Neuronal stem cell (in vitro differentiated cells): ENCODE results near the gene TNNI2.

Source experiments
- DNase-seq: peaks from one replicate; pipeline ENCODE4 v3.0.0-alpha.2; 2013; ENCODE audit warnings: low spot score
- H2AFZ ChIP-seq: one replicate; pipeline ENCODE4 v1.6.1; 2013; ENCODE audit warnings: mild to moderate bottlenecking, low read length, inconsistent platforms
- H2AK5ac ChIP-seq: 2 replicates; pipeline ENCODE4 v1.6.1; 2013; ENCODE audit warnings: low read depth, mild to moderate bottlenecking, inconsistent platforms, low read length, moderate library complexity, mixed read lengths
- H2BK120ac ChIP-seq: 2 replicates; pipeline ENCODE4 v1.6.1; 2013; ENCODE audit warnings: low read depth, mild to moderate bottlenecking, inconsistent platforms, low read length, moderate library complexity, mixed read lengths
- H2BK12ac ChIP-seq: one replicate; pipeline ENCODE4 v1.6.1; 2013; ENCODE audit warnings: low read length, inconsistent platforms
- H2BK15ac ChIP-seq: 2 replicates; pipeline ENCODE4 v1.6.1; 2013; ENCODE audit warnings: mild to moderate bottlenecking, low read length, inconsistent platforms, mixed read lengths
- H2BK5ac ChIP-seq: one replicate; pipeline ENCODE4 v1.6.1; 2013; ENCODE audit warnings: inconsistent platforms, mild to moderate bottlenecking, low read length, moderate library complexity
- H3K14ac ChIP-seq: one replicate; pipeline ENCODE4 v1.6.1; 2013; ENCODE audit warnings: low read length, inconsistent platforms
- H3K18ac ChIP-seq: 2 replicates; pipeline ENCODE4 v1.6.1; 2013; ENCODE audit warnings: low read length, inconsistent platforms
- H3K23ac ChIP-seq: 2 replicates; pipeline ENCODE4 v1.6.1; 2013; ENCODE audit warnings: low read depth, mild to moderate bottlenecking, mixed read lengths, low read length, inconsistent platforms; ENCODE audit not compliant: poor library complexity
- H3K27ac ChIP-seq: replicated peaks from 3 replicates; pipeline ENCODE4 v1.5.1; 2013; ENCODE audit warnings: low read length, inconsistent platforms
- H3K27me3 ChIP-seq, 3 experiments: 2 replicates each; pipeline ENCODE4 v1.6.1; 2013; ENCODE audit warnings: low read length in 3 of 3, mild to moderate bottlenecking in 2 of 3, inconsistent platforms in 1 of 3, low read depth in 1 of 3, mixed read lengths in 1 of 3, moderate library complexity in 1 of 3; ENCODE audit not compliant: control insufficient read depth in 3 of 3, insufficient read depth in 3 of 3
- H3K36me3 ChIP-seq, 2 donors: replicated peaks in 1 of 2; 2 replicates each; pipeline ENCODE4 v1.6.1; 2013; ENCODE audit warnings: low read length in 2 of 2; ENCODE audit not compliant: control insufficient read depth in 2 of 2, insufficient read depth in 2 of 2
- H3K4ac ChIP-seq: 2 replicates; pipeline ENCODE4 v1.6.1; 2013; ENCODE audit warnings: inconsistent platforms, mild to moderate bottlenecking, low read length, moderate library complexity
- H3K4me1 ChIP-seq, 2 donors: 1 replicate in 1 of 2; 2 replicates in 1 of 2; pipeline ENCODE4 v1.6.1; 2013; ENCODE audit warnings: low read length in 2 of 2, low read depth in 1 of 2; ENCODE audit not compliant: control insufficient read depth in 2 of 2, insufficient read depth in 1 of 2
- H3K4me2 ChIP-seq: one replicate; pipeline ENCODE4 v1.6.1; 2013; ENCODE audit warnings: mild to moderate bottlenecking, low read length, inconsistent platforms; ENCODE audit not compliant: insufficient read depth, poor library complexity, severe bottlenecking
- H3K4me3 ChIP-seq, 2 donors: 2 replicates each; pipeline ENCODE4 v1.5.1; 2013; ENCODE audit warnings: low read length in 2 of 2, mild to moderate bottlenecking in 2 of 2, inconsistent platforms in 1 of 2, moderate library complexity in 1 of 2
- H3K79me1 ChIP-seq: one replicate; pipeline ENCODE4 v1.6.1; 2013; ENCODE audit warnings: low read depth, mild to moderate bottlenecking, inconsistent platforms, low read length, moderate library complexity
- H3K9ac ChIP-seq: one replicate; pipeline ENCODE4 v1.6.1; 2013; ENCODE audit warnings: mild to moderate bottlenecking, low read depth, low read length, inconsistent platforms; ENCODE audit not compliant: poor library complexity
- H3K9me3 ChIP-seq, 2 donors: replicated peaks in 1 of 2; 2 replicates each; pipeline versions ENCODE3 to v1.6.1; 2013; ENCODE audit warnings: low read length in 2 of 2, mild to moderate bottlenecking in 2 of 2, inconsistent platforms in 1 of 2, low read depth in 1 of 2, mixed read lengths in 1 of 2, moderate library complexity in 1 of 2; ENCODE audit not compliant: control insufficient read depth in 2 of 2, insufficient read depth in 1 of 2
- H4K8ac ChIP-seq: one replicate; pipeline ENCODE4 v1.6.1; 2013; ENCODE audit warnings: low read depth, mild to moderate bottlenecking, inconsistent platforms, low read length, moderate library complexity
- H4K91ac ChIP-seq: one replicate; pipeline ENCODE4 v1.6.1; 2013; ENCODE audit warnings: low read length, low read depth, mild to moderate bottlenecking, inconsistent platforms; ENCODE audit not compliant: poor library complexity
- WGBS, 2 donors: extraction: QIAGEN DNeasy Blood & Tissue Kit; methylation state at CpG; one replicate each; pipeline ENCODE4 v1.1.7; 2013; ENCODE audit warnings: missing lambda C conversion rate in 2 of 2, mixed read lengths in 1 of 2; ENCODE audit not compliant: insufficient read length in 2 of 2, insufficient replicate concordance in 1 of 2; ENCODE audit errors: extremely low coverage in 2 of 2; 5-methylcytosine and 5-hydroxymethylcytosine counted together

The TNNI2 gene

DNA sequence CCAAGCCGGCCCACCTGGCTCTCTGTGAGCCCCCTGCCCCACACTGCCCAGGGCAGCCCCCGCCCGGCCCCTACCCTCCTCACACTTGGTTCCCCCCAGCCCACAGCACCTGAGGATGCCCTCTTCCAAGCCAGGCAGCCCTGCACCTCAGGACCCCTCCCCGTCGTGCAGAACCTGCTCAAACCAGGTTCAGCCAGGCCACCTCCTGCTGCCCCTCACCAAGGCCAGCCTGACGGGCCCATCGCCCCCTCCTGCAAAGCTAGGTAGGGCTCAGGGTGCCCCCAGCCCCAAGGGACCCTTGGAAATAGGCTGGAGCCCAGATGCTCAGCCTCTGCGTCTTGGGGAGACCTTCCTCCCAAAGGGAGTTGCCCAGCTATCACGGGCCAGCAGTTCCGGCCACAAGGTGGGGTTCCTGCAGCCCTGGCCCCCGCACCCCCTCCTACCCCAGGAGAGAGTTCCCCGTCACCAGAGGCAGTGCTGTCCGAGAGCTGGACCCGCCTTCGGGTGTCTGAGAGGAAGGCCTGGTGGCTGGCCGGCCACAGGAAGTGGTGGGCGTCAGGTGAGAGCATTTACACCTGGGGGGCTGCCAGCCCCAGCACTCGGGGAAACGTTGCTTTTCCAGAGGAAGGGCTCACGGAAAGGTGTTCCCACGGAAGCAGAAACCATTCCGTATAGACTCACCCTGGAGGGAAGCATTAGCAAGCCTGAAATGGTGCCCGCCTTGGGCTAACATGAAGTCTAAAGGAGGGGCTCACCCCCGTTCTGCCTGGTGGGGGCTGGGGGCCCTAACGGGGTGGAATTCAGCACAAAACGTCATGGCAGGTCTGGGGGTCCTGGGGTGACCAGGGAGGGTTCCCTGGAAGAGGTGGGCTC, 7.2 kb upstream of the TNNI2 start:
- peaks cover 0 to 18% of the 10 kb centered on the region in 2 donors for H3K4me1 ChIP-seq
- no peak overlapping the region for H3K4me3 ChIP-seq
- no peak overlapping the region for H3K23ac ChIP-seq
- peak overlapping the region; percentile 100 for H2BK15ac ChIP-seq
- peaks cover 0 to 78% (median 0%) of the 10 kb centered on the region in 3 experiments for H3K27me3 ChIP-seq
- H3K36me3 ChIP-seq, result no peaks in the 10 kb centered on the region
- H3K14ac ChIP-seq, result no peak overlapping the region
- peak overlapping the region; percentile 48 for H2BK120ac ChIP-seq
- H2AFZ ChIP-seq, result peak overlapping the region; percentile 77
- H4K91ac ChIP-seq, result peak overlapping the region; percentile 5
- peak overlapping the region; percentile 77 for H2BK5ac ChIP-seq
- H3K9ac ChIP-seq, result no peak overlapping the region
- no peak for DNase-seq
- no peak overlapping the region for H4K8ac ChIP-seq
- no peak overlapping the region for H3K27ac ChIP-seq
- peak overlapping the region; percentile 47 for H3K4ac ChIP-seq
- H2AK5ac ChIP-seq, result peak overlapping the region; percentile 72
- H2BK12ac ChIP-seq, result peak overlapping the region; percentile 93
- H3K4me2 ChIP-seq, result no peak overlapping the region
- no peaks in the 10 kb centered on the region for H3K79me1 ChIP-seq
- H3K9me3 ChIP-seq, result no peaks in the 10 kb centered on the region
- no CpG with 5 or more reads among the region's 26 CpGs for WGBS, 2 donors
- peak overlapping the region; percentile 76 for H3K18ac ChIP-seq

- no peak overlapping the region for H3K23ac ChIP-seq
- no CpG with 5 or more reads among the region's 40 CpGs for WGBS, 2 donors
- peak overlapping the region in 1 of 2 donors; percentile 57 for H3K4me3 ChIP-seq
These were observed 6.4 kb upstream of the TNNI2 start for GRCh38 chr11:1832211-1832919.

DNA sequence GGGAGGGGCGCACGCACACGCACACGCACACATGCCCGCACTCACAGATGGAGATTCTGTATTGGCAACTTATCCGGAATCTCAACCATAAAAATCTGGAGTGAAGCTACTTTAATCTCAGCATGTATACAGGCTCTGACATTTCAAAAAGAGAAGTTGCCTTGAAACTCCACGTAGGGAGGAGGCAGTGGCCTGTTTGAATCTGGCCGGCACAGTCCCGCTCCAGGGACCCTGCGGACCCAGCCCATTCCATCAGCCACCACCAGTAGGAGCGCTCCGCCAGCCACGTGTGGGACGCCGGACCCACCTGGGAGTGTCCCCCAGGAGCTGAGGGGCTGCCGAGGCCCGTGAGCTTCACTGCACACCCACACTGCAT, 5.9 kb upstream of the TNNI2 start:
- Histone ChIP-seq H3K9ac (peak overlapping the region; percentile 60), H3K4me1 (peaks cover 0 to 18% of the 10 kb centered on the region in 2 donors), H3K14ac (no peak overlapping the region), H2BK12ac (peak overlapping the region; percentile 93), H3K27ac (peak overlapping the region; percentile 31), H3K4me3 (no peak overlapping the region), H3K23ac (no peak overlapping the region), H3K36me3 (no peaks in the 10 kb centered on the region), H3K18ac (peak overlapping the region; percentile 76), H2BK120ac (no peak overlapping the region), H2AK5ac (peak overlapping the region; percentile 43), H3K9me3 (no peaks in the 10 kb centered on the region), H3K4me2 (peak overlapping the region; percentile 57), H3K79me1 (no peaks in the 10 kb centered on the region), H3K4ac (no peak overlapping the region), H2BK15ac (peak overlapping the region; percentile 100), H4K91ac (no peak overlapping the region), H2BK5ac (peak overlapping the region; percentile 77), H2AFZ (peak overlapping the region; percentile 77), H3K27me3 (peaks cover 0 to 66% (median 0%) of the 10 kb centered on the region in 3 experiments), H4K8ac (peak overlapping the region; percentile 20)
- no peak for DNase-seq
- no CpG with 5 or more reads among the region's 17 CpGs for WGBS, 2 donors

More at GRCh38 chr11:1832211-1832919, 6.4 kb upstream of the TNNI2 start:
- Histone ChIP-seq H4K8ac (peak overlapping the region; percentile 0), H3K14ac (peak overlapping the region; percentile 38), H3K36me3 (no peaks in the 10 kb centered on the region), H3K79me1 (no peaks in the 10 kb centered on the region), H3K27me3 (peaks cover 0 to 72% (median 0%) of the 10 kb centered on the region in 3 experiments), H3K18ac (peak overlapping the region; percentile 76), H2AK5ac (peak overlapping the region; percentile 72), H2AFZ (peak overlapping the region; percentile 77), H3K4ac (peak overlapping the region; percentile 1), H2BK5ac (peak overlapping the region; percentile 77), H3K27ac (no peak overlapping the region), H3K9ac (peak overlapping the region; percentile 60), H3K4me2 (peak overlapping the region; percentile 57), H2BK120ac (peak overlapping the region; percentile 48), H2BK12ac (peak overlapping the region; percentile 93), H3K4me1 (peaks cover 0 to 18% of the 10 kb centered on the region in 2 donors), H3K9me3 (no peaks in the 10 kb centered on the region), H2BK15ac (peak overlapping the region; percentile 100), H4K91ac (peak overlapping the region; percentile 5)
- peak; percentile 67 for DNase-seq
